ENCODE data around the gene DNAJC11. TPM values are rescaled to one million over a fixed set of nuclear protein-coding genes. Genes with fewer than 3 reads are reported as not detected.
A peak's percentile ranks its signal among the peaks of the same experiment; 100 is the strongest.

The DNAJC11 gene
- total RNA-seq, 4 donors from 2014 or later: 62.9 to 119 (median 63.4) TPM

DNA sequence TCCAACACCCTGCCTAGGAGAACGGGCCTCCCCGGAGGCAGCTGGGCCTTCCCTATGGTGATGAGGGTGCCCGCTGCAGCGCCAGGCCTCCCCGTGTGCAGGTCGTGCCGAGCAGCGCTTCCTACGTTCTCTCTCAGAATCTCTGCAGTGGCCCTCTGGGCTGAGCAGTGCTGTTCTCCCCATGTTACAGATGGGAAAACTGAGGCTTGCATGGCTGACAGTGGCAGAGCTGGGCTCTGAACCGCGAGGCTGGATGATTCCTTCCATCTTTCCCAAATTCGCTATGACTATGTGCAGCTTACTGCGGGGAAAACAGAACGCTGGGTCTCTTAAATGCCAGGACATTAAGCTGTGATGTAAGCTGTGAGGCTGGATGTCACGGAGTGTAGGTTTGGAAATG, 107.8 kb downstream of the DNAJC11 start:
- no peak for TF ChIP-seq POLR2A (IDR thresholded peaks at IDR 0.05)
- TF ChIP-seq, protein P1, sequence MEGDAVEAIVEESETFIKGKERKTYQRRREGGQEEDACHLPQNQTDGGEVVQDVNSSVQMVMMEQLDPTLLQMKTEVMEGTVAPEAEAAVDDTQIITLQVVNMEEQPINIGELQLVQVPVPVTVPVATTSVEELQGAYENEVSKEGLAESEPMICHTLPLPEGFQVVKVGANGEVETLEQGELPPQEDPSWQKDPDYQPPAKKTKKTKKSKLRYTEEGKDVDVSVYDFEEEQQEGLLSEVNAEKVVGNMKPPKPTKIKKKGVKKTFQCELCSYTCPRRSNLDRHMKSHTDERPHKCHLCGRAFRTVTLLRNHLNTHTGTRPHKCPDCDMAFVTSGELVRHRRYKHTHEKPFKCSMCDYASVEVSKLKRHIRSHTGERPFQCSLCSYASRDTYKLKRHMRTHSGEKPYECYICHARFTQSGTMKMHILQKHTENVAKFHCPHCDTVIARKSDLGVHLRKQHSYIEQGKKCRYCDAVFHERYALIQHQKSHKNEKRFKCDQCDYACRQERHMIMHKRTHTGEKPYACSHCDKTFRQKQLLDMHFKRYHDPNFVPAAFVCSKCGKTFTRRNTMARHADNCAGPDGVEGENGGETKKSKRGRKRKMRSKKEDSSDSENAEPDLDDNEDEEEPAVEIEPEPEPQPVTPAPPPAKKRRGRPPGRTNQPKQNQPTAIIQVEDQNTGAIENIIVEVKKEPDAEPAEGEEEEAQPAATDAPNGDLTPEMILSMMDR (IDR thresholded peaks at IDR 0.05): no peak
- Histone ChIP-seq H3K9me3 (no peaks in the 10 kb centered on the region), H3K4me1 (peaks cover 0 to 36% (median 1%) of the 10 kb centered on the region in 4 donors), H3K27ac (no peak overlapping the region), H3K36me3 (peaks cover 0 to 86% (median 0%) of the 10 kb centered on the region in 3 donors), H3K27me3 (no peaks in the 10 kb centered on the region), H3K4me3 (no peak overlapping the region)
- no peak for DNase-seq

DNA sequence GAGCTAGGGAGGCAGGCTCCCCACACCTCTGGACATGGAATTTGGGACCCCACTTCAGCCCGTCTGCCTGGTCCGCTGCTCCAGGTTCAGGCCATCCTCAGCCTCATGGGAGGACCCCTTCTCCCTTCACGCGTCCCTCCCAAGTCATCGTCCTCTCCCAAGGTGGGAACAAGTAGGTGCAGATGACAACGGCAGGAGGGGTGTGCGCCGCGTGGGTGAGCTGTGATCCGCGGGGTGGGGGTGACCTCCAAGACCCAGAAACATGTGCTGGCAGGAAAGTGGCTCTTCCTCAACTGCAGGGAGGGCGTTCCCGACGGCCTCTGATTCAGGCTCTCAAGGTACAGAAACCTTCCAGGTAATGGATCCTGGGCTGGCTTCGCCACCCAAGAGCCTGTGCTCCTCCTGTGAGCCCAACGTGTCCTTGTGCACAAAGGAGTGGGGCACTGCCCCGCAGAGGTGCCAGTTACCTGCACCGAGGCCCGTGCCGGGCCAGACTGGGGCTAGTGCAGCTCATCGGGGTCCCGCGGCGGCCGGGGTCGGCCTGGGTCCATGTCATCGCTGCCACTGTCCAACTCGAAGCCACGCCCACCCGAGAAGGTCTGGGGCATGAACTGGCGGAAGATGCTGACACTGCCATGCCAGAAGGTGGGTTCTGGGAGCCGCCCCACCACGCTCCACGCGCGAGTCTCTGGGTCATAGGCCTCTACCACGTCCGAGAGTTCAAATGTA, 108.6 kb downstream of the DNAJC11 start:
- H3K4me1 ChIP-seq: peaks cover 0 to 29% (median 0%) of the 10 kb centered on the region in 4 donors
- H3K9me3 ChIP-seq: no peaks in the 10 kb centered on the region
- H3K27ac ChIP-seq: no peak overlapping the region
- TF ChIP-seq, protein P1 (IDR thresholded peaks at IDR 0.05): no peak
- TF ChIP-seq POLR2A (IDR thresholded peaks at IDR 0.05): no peak
- DNase-seq: no peak
- H3K27me3 ChIP-seq: no peaks in the 10 kb centered on the region
- peaks cover 0 to 86% (median 0%) of the 10 kb centered on the region in 3 donors for H3K36me3 ChIP-seq
- no peak overlapping the region for H3K4me3 ChIP-seq

DNA sequence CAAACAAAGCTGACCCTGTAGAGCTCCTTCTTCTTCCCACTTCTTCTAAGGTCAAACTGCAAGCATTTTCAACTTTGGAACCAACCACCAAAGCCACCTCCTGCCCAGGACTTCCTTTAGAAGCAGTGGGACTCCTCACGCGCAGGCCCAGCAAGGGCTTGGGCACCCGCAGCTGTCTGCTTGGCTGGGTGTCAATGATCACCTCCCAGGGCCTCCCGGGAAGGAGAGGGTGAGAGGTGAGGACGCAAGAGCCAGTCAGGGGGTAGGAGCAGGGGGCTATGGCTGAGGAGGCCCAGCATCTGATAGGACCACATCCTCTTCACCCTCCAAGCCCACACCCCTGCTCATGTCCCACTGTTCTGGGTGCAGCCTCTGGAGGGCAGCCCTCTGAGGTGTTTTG, 109.2 kb downstream of the DNAJC11 start:
- Histone ChIP-seq H3K4me3 (no peak overlapping the region), H3K4me1 (peaks cover 0 to 24% (median 0%) of the 10 kb centered on the region in 4 donors), H3K27me3 (no peaks in the 10 kb centered on the region), H3K27ac (no peak overlapping the region), H3K9me3 (no peaks in the 10 kb centered on the region), H3K36me3 (peaks cover 0 to 86% (median 0%) of the 10 kb centered on the region in 3 donors)
- TF ChIP-seq POLR2A (IDR thresholded peaks at IDR 0.05): no peak
- TF ChIP-seq, protein P1 (IDR thresholded peaks at IDR 0.05): no peak
- no peak for DNase-seq

DNA sequence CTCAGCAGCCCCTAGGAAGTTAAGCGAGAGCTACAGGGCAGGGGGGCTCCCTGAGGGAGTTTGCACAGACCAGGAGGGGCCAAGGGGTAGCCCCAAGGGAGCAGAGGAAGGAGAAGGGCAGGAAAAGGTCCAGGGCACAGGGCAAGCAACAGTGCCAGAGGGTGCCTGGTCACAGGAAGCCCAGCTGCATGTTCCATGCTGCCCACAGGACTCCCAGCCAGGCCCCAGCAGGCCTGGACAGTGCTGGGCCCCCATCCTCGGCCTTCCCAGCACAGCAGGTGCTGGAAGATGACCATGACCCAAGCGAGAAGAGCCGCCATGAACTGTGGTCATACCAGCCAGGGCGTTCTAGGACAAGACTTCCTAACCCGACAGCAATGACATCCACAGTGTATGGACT, 110.0 kb downstream of the DNAJC11 start:
- peaks cover 0 to 83% (median 0%) of the 10 kb centered on the region in 3 donors for H3K36me3 ChIP-seq
- no peaks in the 10 kb centered on the region for H3K27me3 ChIP-seq
- DNase-seq: no peak
- H3K9me3 ChIP-seq: no peaks in the 10 kb centered on the region
- no peak overlapping the region for H3K4me3 ChIP-seq
- TF ChIP-seq, protein P1 (IDR thresholded peaks at IDR 0.05): no peak
- TF ChIP-seq POLR2A (IDR thresholded peaks at IDR 0.05): no peak
- peak overlapping the region in 1 of 4 donors; percentile 17 for H3K27ac ChIP-seq
- peaks cover 0 to 16% (median 0%) of the 10 kb centered on the region in 4 donors for H3K4me1 ChIP-seq

DNA sequence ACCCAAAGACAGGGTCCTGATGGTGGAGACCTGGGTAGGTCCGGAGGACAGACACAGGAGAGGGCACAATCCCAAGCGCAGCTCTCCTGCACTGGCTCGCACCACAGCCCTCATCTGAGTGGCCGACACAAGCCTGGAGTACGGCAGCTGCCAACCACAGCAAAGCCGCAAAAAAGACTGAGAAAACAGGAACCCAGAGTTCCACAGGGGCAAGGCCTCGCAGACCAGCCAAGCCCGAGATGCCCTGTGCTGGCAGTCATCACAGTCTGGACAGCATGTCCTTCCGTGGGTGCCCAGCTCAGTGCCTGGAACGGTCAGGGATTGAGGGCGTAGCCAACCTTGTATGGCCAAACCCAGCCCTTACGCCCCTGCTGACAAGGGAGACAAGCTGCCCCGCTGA, 110.4 kb downstream of the DNAJC11 start:
- Histone ChIP-seq H3K36me3 (peaks cover 0 to 80% (median 0%) of the 10 kb centered on the region in 3 donors), H3K4me3 (no peak overlapping the region), H3K27me3 (no peaks in the 10 kb centered on the region), H3K27ac (no peak overlapping the region), H3K9me3 (no peaks in the 10 kb centered on the region), H3K4me1 (peaks cover 0 to 12% (median 0%) of the 10 kb centered on the region in 4 donors)
- no peak for DNase-seq
- no peak for TF ChIP-seq POLR2A (IDR thresholded peaks at IDR 0.05)
- TF ChIP-seq, protein P1 (IDR thresholded peaks at IDR 0.05): no peak

Data from Peyer's patch (tissue), 4 donors.